ENCODE measurements around the gene BMP6. TPM values are rescaled to one million over a fixed set of nuclear protein-coding genes. Genes with fewer than 3 reads are reported as not detected.

Gene BMP6
- total and polyA plus RNA-seq, 2 donors from 2014 or later, result 5.0 to 10.0 TPM

GRCh38 chr6:7687145-7688111 lies 38.5 kb upstream of the BMP6 start:
- no peak for TF ChIP-seq CTCF (IDR thresholded peaks at IDR 0.05; ENCODE audit: borderline replicate concordance, extremely low read depth, insufficient read depth)
- no peaks in the 10 kb centered on the region for H3K36me3 ChIP-seq (ENCODE audit: control insufficient read depth in 2 of 3, insufficient read depth in 3 of 3, low read length in 3 of 3)
- no peak for FAIRE-seq

GRCh38 chr6:7691021-7691420 lies 34.9 kb upstream of the BMP6 start:
- DNase-seq, result no peak
- no peak for FAIRE-seq
- intact Hi-C loops (cut with DNase I), result no loop called here

More at GRCh38 chr6:7687145-7688111, 38.5 kb upstream of the BMP6 start:
- intact Hi-C loops (cut with DNase I), result no loop called here
- Histone ChIP-seq H3K4me1 (ENCODE audit: control insufficient read depth in 2 of 3, insufficient read depth in 2 of 3, low read depth in 1 of 3, low read length in 3 of 3) (no peaks in the 10 kb centered on the region), H3K27me3 (ENCODE audit: control insufficient read depth, insufficient read depth, low read length) (no peaks in the 10 kb centered on the region), H3K27ac (ENCODE audit: low read depth in 2 of 2, low read length in 2 of 2) (no peak overlapping the region), H3K9ac (ENCODE audit: low read length in 3 of 3) (no peak overlapping the region), H3K9me3 (ENCODE audit: control insufficient read depth in 2 of 3, insufficient read depth in 1 of 3, low read length in 3 of 3) (no peaks in the 10 kb centered on the region), H3K4me3 (ENCODE audit: low read length in 3 of 3) (no peak overlapping the region)
- no peak for DNase-seq

DNA sequence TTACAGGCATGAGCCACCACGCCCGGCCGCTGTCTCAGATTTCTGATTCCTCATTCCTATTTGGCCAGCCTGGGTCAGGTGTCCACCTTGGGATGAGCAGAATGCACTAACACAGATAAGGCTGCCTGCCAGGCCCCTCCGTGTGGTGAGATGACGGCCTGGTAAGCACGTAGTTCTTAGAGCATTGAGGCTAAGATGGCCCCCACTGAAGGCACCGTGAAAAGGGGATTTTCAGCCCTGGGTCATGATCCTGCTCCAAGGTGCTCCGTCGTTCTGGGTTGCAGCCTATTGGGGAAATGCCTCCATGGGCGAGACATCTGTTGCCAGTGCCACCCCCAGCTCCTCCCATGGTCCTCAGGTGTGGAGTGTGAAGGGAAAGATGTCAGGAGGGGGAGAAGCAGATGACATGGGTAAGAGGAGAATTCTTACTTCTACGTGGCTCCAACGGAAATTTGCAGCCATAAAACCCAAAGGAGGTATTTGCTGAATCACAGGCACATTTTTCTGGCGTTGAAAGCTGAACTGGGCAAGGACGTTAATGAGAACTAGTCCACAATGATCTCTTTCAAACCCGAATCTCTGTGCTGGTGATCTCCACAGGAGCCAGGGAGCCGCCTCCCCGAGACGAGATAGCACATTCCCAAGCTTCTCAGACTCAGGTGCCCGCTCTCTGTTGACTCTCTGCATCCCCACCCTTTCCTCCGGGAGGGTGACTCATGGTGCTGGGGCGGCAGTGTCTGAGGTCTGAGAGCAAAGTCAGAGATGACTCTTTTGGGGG lies 34.0 kb upstream of the BMP6 start:
- DNase-seq, result no peak
- intact Hi-C loops (cut with DNase I), result no loop called here

More at GRCh38 chr6:7691021-7691420, 34.9 kb upstream of the BMP6 start:
- Histone ChIP-seq H3K4me1 (ENCODE audit: control insufficient read depth in 2 of 3, insufficient read depth in 2 of 3, low read depth in 1 of 3, low read length in 3 of 3) (no peaks in the 10 kb centered on the region), H3K9ac (ENCODE audit: low read length in 3 of 3) (no peak overlapping the region), H3K36me3 (ENCODE audit: control insufficient read depth in 2 of 3, insufficient read depth in 3 of 3, low read length in 3 of 3) (no peaks in the 10 kb centered on the region), H3K9me3 (ENCODE audit: control insufficient read depth in 2 of 3, insufficient read depth in 1 of 3, low read length in 3 of 3) (no peaks in the 10 kb centered on the region), H3K4me3 (ENCODE audit: low read length in 3 of 3) (no peak overlapping the region), H3K27me3 (ENCODE audit: control insufficient read depth, insufficient read depth, low read length) (no peaks in the 10 kb centered on the region), H3K27ac (ENCODE audit: low read depth in 2 of 2, low read length in 2 of 2) (no peak overlapping the region)
- no peak for TF ChIP-seq CTCF (IDR thresholded peaks at IDR 0.05; ENCODE audit: borderline replicate concordance, extremely low read depth, insufficient read depth)

More for the DNA sequence above, 34.0 kb upstream of the BMP6 start:
- Histone ChIP-seq H3K27ac (ENCODE audit: low read depth in 2 of 2, low read length in 2 of 2) (no peak overlapping the region), H3K9me3 (ENCODE audit: control insufficient read depth in 2 of 3, insufficient read depth in 1 of 3, low read length in 3 of 3) (no peaks in the 10 kb centered on the region), H3K4me1 (ENCODE audit: control insufficient read depth in 2 of 3, insufficient read depth in 2 of 3, low read depth in 1 of 3, low read length in 3 of 3) (no peaks in the 10 kb centered on the region), H3K36me3 (ENCODE audit: control insufficient read depth in 2 of 3, insufficient read depth in 3 of 3, low read length in 3 of 3) (no peaks in the 10 kb centered on the region), H3K4me3 (ENCODE audit: low read length in 3 of 3) (no peak overlapping the region), H3K27me3 (ENCODE audit: control insufficient read depth, insufficient read depth, low read length) (no peaks in the 10 kb centered on the region), H3K9ac (ENCODE audit: low read length in 3 of 3) (no peak overlapping the region)
- TF ChIP-seq CTCF (IDR thresholded peaks at IDR 0.05; ENCODE audit: borderline replicate concordance, extremely low read depth, insufficient read depth), result no peak
- FAIRE-seq, result no peak
